Progenitor cell of endocrine pancreas (in vitro differentiated cells): ENCODE results near the gene BHLHE40. TPM values are rescaled to one million over a fixed set of nuclear protein-coding genes. Genes with fewer than 3 reads are reported as not detected.
A peak's percentile ranks its signal among the peaks of the same experiment; 100 is the strongest.

Experiments
- DNase-seq: peaks from one replicate; pipeline ENCODE4 v3.0.0; 2021; ENCODE audit warnings: low spot score; ENCODE audit not compliant: unreplicated experiment
- H3K27ac Mint-ChIP-seq: 2 replicates; pipeline ENCODE4 v1.8.0; 2021; ENCODE audit warnings: mild to moderate bottlenecking, moderate library complexity, mixed read lengths
- H3K27me3 Mint-ChIP-seq: 2 replicates; pipeline ENCODE4 v1.8.0; 2021; ENCODE audit warnings: mixed read lengths
- H3K36me3 Mint-ChIP-seq: 2 replicates; pipeline ENCODE4 v1.8.0; 2022; ENCODE audit warnings: mixed read lengths; ENCODE audit not compliant: insufficient read depth
- H3K4me1 Mint-ChIP-seq: 2 replicates; pipeline ENCODE4 v1.8.0; 2021; ENCODE audit warnings: low read depth, mixed read lengths
- H3K4me3 Mint-ChIP-seq: 2 replicates; pipeline ENCODE4 v1.8.0; 2021; ENCODE audit warnings: low read depth, mild to moderate bottlenecking, moderate library complexity, mixed read lengths
- H3K9me3 Mint-ChIP-seq: 2 replicates; pipeline ENCODE4 v1.8.0; 2021; ENCODE audit warnings: low read depth, mixed read lengths
- CTCF ChIP-seq: fragments of 200-600 bp; sonication (generic); IDR thresholded peaks from one replicate; pipeline ENCODE4 v1.5.0; 2021; ENCODE audit warnings: antibody characterized with exemption, mild to moderate bottlenecking; ENCODE audit not compliant: unreplicated experiment
- total RNA-seq: library from RNA; stranded (reverse); gene quantifications from 2 replicates; pipeline ENCODE4 v1.2.1, GENCODE V29; 2021

Gene BHLHE40
- total RNA-seq, 1 donor from 2014 or later: 1.1 TPM

- DNase-seq: no peak
- H3K36me3 Mint-ChIP-seq: no peaks in the 10 kb centered on the region
- H3K27ac Mint-ChIP-seq: no peak overlapping the region
- H3K4me3 Mint-ChIP-seq: no peak overlapping the region
- peak; percentile 34 for TF ChIP-seq CTCF
- H3K4me1 Mint-ChIP-seq: peaks cover 18% of the 10 kb centered on the region
- H3K27me3 Mint-ChIP-seq: peaks cover 85% of the 10 kb centered on the region
- H3K9me3 Mint-ChIP-seq: no peaks in the 10 kb centered on the region
Observed at GRCh38 chr3:4981665-4982494, 2.6 kb downstream of the BHLHE40 start.

DNA sequence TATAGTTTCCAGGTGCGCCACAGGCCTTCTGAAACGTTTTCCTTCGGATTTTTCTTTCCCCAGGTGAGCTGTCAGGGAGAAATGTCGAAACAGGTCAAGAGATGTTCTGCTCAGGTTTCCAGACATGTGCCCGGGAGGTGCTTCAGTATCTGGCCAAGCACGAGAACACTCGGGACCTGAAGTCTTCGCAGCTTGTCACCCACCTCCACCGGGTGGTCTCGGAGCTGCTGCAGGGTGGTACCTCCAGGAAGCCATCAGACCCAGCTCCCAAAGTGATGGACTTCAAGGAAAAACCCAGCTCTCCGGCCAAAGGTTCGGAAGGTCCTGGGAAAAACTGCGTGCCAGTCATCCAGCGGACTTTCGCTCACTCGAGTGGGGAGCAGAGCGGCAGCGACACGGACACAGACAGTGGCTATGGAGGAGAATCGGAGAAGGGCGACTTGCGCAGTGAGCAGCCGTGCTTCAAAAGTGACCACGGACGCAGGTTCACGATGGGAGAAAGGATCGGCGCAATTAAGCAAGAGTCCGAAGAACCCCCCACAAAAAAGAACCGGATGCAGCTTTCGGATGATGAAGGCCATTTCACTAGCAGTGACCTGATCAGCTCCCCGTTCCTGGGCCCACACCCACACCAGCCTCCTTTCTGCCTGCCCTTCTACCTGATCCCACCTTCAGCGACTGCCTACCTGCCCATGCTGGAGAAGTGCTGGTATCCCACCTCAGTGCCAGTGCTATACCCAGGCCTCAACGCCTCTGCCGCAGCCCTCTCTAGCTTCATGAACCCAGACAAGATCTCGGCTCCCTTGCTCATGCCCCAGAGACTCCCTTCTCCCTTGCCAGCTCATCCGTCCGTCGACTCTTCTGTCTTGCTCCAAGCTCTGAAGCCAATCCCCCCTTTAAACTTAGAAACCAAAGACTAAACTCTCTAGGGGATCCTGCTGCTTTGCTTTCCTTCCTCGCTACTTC is 3.8 kb downstream of the BHLHE40 start:
- Mint-ChIP-seq H3K36me3 (no peaks in the 10 kb centered on the region), H3K4me1 (peaks cover 10% of the 10 kb centered on the region), H3K27me3 (peaks cover 78% of the 10 kb centered on the region), H3K4me3 (no peak overlapping the region), H3K27ac (no peak overlapping the region), H3K9me3 (no peaks in the 10 kb centered on the region)
- no peak for DNase-seq
- no peak for TF ChIP-seq CTCF

GRCh38 chr3:4983739-4984510 is 4.7 kb downstream of the BHLHE40 start:
- Mint-ChIP-seq H3K36me3 (no peaks in the 10 kb centered on the region), H3K9me3 (no peaks in the 10 kb centered on the region), H3K27me3 (peaks cover 81% of the 10 kb centered on the region), H3K4me3 (no peak overlapping the region), H3K4me1 (peaks cover 10% of the 10 kb centered on the region), H3K27ac (no peak overlapping the region)
- no peak for TF ChIP-seq CTCF
- DNase-seq: no peak

- no peaks in the 10 kb centered on the region for H3K36me3 Mint-ChIP-seq
- H3K27ac Mint-ChIP-seq: no peak overlapping the region
- peaks cover 8% of the 10 kb centered on the region for H3K4me1 Mint-ChIP-seq
- no peak for DNase-seq
- no peak for TF ChIP-seq CTCF
- peaks cover 84% of the 10 kb centered on the region for H3K27me3 Mint-ChIP-seq
- H3K9me3 Mint-ChIP-seq: no peaks in the 10 kb centered on the region
- H3K4me3 Mint-ChIP-seq: no peak overlapping the region
Observed at GRCh38 chr3:4984511-4984864, 5.3 kb downstream of the BHLHE40 start.
